H1 (cell line): ENCODE results near the gene BDKRB1. TPM values are rescaled to one million over a fixed set of nuclear protein-coding genes. Genes with fewer than 3 reads are reported as not detected.

Experiments
- CTCF ChIA-PET: fragments of 300-600 bp; sonication (Branson Sonifier 250); formaldehyde crosslinking; loops from one replicate; lab custom pipeline; 2021; ENCODE audit not compliant: partially characterized antibody; lab: Charles Lee
- POLR2A ChIA-PET: fragments of 300-600 bp; sonication (Branson Sonifier 250); formaldehyde crosslinking; loops from one replicate; lab custom pipeline; 2021; ENCODE audit warnings: inconsistent platforms; ENCODE audit not compliant: partially characterized antibody; lab: Charles Lee
- DNase-seq, 2 experiments: peaks; one replicate each; pipeline versions ENCODE4 v3.0.0 to v3.0.0-alpha.2; 2010 to 2022; ENCODE audit warnings: low spot score in 2 of 2, low read depth in 1 of 2, mixed read lengths in 1 of 2
- FAIRE-seq: peaks from 2 replicates; lab custom pipeline; 2011; peaks lifted over from hg19 to GRCh38; lab: Jason Lieb, UNC
- H2AFZ ChIP-seq: 2 replicates; pipeline ENCODE4 v1.8.1; 2012; ENCODE audit warnings: low read length, inconsistent platforms
- H2AK5ac ChIP-seq: 2 replicates; pipeline ENCODE4 v1.6.1; 2013; ENCODE audit warnings: low read depth, low read length
- H2BK120ac ChIP-seq: replicated peaks from 2 replicates; pipeline ENCODE3; 2013; ENCODE audit warnings: low read depth, low read length, inconsistent platforms
- H2BK12ac ChIP-seq: 2 replicates; pipeline ENCODE4 v1.6.1; 2013; ENCODE audit warnings: low read depth, low read length
- H2BK15ac ChIP-seq: 2 replicates; pipeline ENCODE4 v1.6.1; 2013; ENCODE audit warnings: low read length
- H2BK20ac ChIP-seq: 2 replicates; pipeline ENCODE4 v1.6.1; 2013; ENCODE audit warnings: low read length
- H2BK5ac ChIP-seq: 2 replicates; pipeline ENCODE4 v1.6.1; 2013; ENCODE audit warnings: low read depth, low read length
- H3K14ac ChIP-seq: 2 replicates; pipeline ENCODE4 v1.6.1; 2013; ENCODE audit warnings: inconsistent platforms; ENCODE audit not compliant: insufficient read length
- H3K18ac ChIP-seq: 2 replicates; pipeline ENCODE4 v1.6.1; 2013; ENCODE audit warnings: low read length; ENCODE audit errors: extremely low read depth
- H3K23ac ChIP-seq: 2 replicates; pipeline ENCODE4 v1.6.1; 2013; ENCODE audit warnings: inconsistent platforms; ENCODE audit not compliant: insufficient read length
- H3K23me2 ChIP-seq: 2 replicates; pipeline ENCODE4 v1.6.1; 2013; ENCODE audit warnings: low read depth, low read length
- H3K27ac ChIP-seq: 2 replicates; pipeline ENCODE4 v1.6.1; 2011; ENCODE audit warnings: low read depth, low read length, inconsistent platforms
- H3K27me3 ChIP-seq, 4 experiments: replicated peaks in 1 of 4; 1 replicate in 1 of 4; 2 replicates in 3 of 4; pipeline versions ENCODE4 v1.6.1 to v1.8.1; 2011 to 2013; ENCODE audit warnings: low read length in 3 of 4, mild to moderate bottlenecking in 3 of 4, inconsistent platforms in 2 of 4, mixed read lengths in 2 of 4, moderate library complexity in 1 of 4; ENCODE audit not compliant: control insufficient read depth in 3 of 4, insufficient read depth in 3 of 4; ENCODE audit errors: extremely low read depth in 1 of 4
- H3K36me3 ChIP-seq, 4 experiments: 2 replicates each; pipeline versions ENCODE4 v1.6.1 to v1.8.1; 2011 to 2013; ENCODE audit warnings: mild to moderate bottlenecking in 4 of 4, low read length in 3 of 4, moderate library complexity in 2 of 4, control low read depth in 1 of 4, inconsistent platforms in 1 of 4; ENCODE audit not compliant: insufficient read depth in 4 of 4, control insufficient read depth in 2 of 4
- H3K4ac ChIP-seq: replicated peaks from 2 replicates; pipeline ENCODE3; 2013; ENCODE audit warnings: low read length, low read depth, mixed read lengths, inconsistent platforms; ENCODE audit not compliant: insufficient read length
- H3K4me1 ChIP-seq, 4 experiments: replicated peaks in 1 of 4; 1 replicate in 1 of 4; 2 replicates in 3 of 4; pipeline versions ENCODE4 v1.6.1 to v1.8.1; 2011 to 2013; ENCODE audit warnings: low read length in 3 of 4, inconsistent platforms in 2 of 4, mixed read lengths in 1 of 4; ENCODE audit not compliant: insufficient read depth in 4 of 4, control insufficient read depth in 3 of 4
- H3K4me2 ChIP-seq, 2 experiments: 2 replicates each; pipeline versions ENCODE4 v1.6.1 to v1.8.1; 2011 to 2013; ENCODE audit warnings: low read depth in 2 of 2, low read length in 2 of 2, control low read depth in 1 of 2, inconsistent platforms in 1 of 2, mild to moderate bottlenecking in 1 of 2; ENCODE audit not compliant: insufficient read depth in 1 of 2
- H3K4me3 ChIP-seq, 4 experiments: fragments of 200-600, 300-600 bp in 1 of 4; sonication (generic), shearing (Covaris generic), sonication (Bioruptor Twin) in 1 of 4; 2 replicates each; pipeline versions ENCODE4 v1.5.1 to v1.8.1; 2011 to 2016; ENCODE audit warnings: low read length in 4 of 4, low read depth in 3 of 4, control low read depth in 2 of 4, inconsistent platforms in 2 of 4, mild to moderate bottlenecking in 2 of 4, mixed read lengths in 1 of 4, moderate library complexity in 1 of 4; ENCODE audit not compliant: insufficient read depth in 2 of 4; ENCODE audit errors: extremely low read depth in 1 of 4
- H3K56ac ChIP-seq: replicated peaks from 2 replicates; pipeline ENCODE3; 2013; ENCODE audit warnings: low read depth, mild to moderate bottlenecking, mixed read lengths, low read length, inconsistent platforms; ENCODE audit not compliant: insufficient read length
- H3K79me1 ChIP-seq: 2 replicates; pipeline ENCODE4 v1.6.1; 2013; ENCODE audit warnings: low read depth, low read length, control low read depth
- H3K79me2 ChIP-seq, 2 experiments: 2 replicates each; pipeline versions ENCODE4 v1.6.1 to v1.8.1; 2012 to 2013; ENCODE audit warnings: low read length in 2 of 2, mild to moderate bottlenecking in 2 of 2, inconsistent platforms in 1 of 2; ENCODE audit not compliant: insufficient read depth in 2 of 2, control insufficient read depth in 1 of 2
- H3K9ac ChIP-seq, 4 experiments: replicated peaks in 1 of 4; 1 replicate in 1 of 4; 2 replicates in 3 of 4; pipeline versions ENCODE4 v1.6.1 to v1.8.1; 2011 to 2013; ENCODE audit warnings: low read depth in 3 of 4, low read length in 3 of 4, control low read depth in 2 of 4, mild to moderate bottlenecking in 2 of 4, moderate library complexity in 2 of 4, inconsistent platforms in 1 of 4; ENCODE audit errors: extremely low read depth in 1 of 4
- H3K9me3 ChIP-seq, 2 experiments: 2 replicates each; pipeline versions ENCODE4 v1.6.1 to v1.8.1; 2012 to 2013; ENCODE audit warnings: mild to moderate bottlenecking in 2 of 2, moderate library complexity in 2 of 2, control low read depth in 1 of 2, inconsistent platforms in 1 of 2, low read depth in 1 of 2, low read length in 1 of 2, mixed read lengths in 1 of 2; ENCODE audit not compliant: insufficient read depth in 2 of 2
- H4K20me1 ChIP-seq, 2 experiments: replicated peaks in 1 of 2; 2 replicates each; pipeline versions ENCODE3 to v1.8.1; 2011 to 2013; ENCODE audit warnings: inconsistent platforms in 2 of 2, low read length in 2 of 2, mild to moderate bottlenecking in 1 of 2; ENCODE audit not compliant: insufficient read depth in 2 of 2, control insufficient read depth in 1 of 2
- H4K5ac ChIP-seq: 2 replicates; pipeline ENCODE4 v1.6.1; 2013; ENCODE audit warnings: low read length, low read depth, mixed read lengths, inconsistent platforms; ENCODE audit not compliant: insufficient read length
- H4K8ac ChIP-seq: 2 replicates; pipeline ENCODE4 v1.8.0; 2013; ENCODE audit warnings: mild to moderate bottlenecking, moderate library complexity, low read length, inconsistent platforms; ENCODE audit not compliant: insufficient read depth; ENCODE audit errors: extremely low read depth
- H4K91ac ChIP-seq: replicated peaks from 2 replicates; pipeline ENCODE3; 2013; ENCODE audit warnings: low read length, mixed read lengths, inconsistent platforms; ENCODE audit not compliant: insufficient read length
- ATF3 ChIP-seq: IDR thresholded peaks from 2 replicates; pipeline ENCODE4 v1.6.1; 2011; ENCODE audit warnings: low read depth, mild to moderate bottlenecking, low read length; ENCODE audit not compliant: insufficient read depth
- EZH2 ChIP-seq: fragments of 200-600 bp; sonication (generic); IDR thresholded peaks from 2 replicates; pipeline ENCODE4 v1.7.1; 2012; ENCODE audit warnings: low read depth, mild to moderate bottlenecking, moderate library complexity, low read length, inconsistent platforms; ENCODE audit not compliant: severe bottlenecking
- NANOG ChIP-seq: IDR thresholded peaks from 2 replicates; pipeline ENCODE4 v1.6.1; 2011; ENCODE audit warnings: low read length, low read depth, mild to moderate bottlenecking, inconsistent platforms; ENCODE audit not compliant: insufficient read depth, poor library complexity, severe bottlenecking
- TBP ChIP-seq: IDR thresholded peaks from 2 replicates; pipeline ENCODE4 v1.6.1; 2011; ENCODE audit warnings: low read depth, low read length, improper control_type of control experiment
- WGBS, 2 experiments: shearing (Covaris generic) in 1 of 2; methylation state at CpG; one replicate each; pipeline versions ENCODE4 v1.1.6 to v1.1.7; 2013 to 2015; ENCODE audit warnings: low lambda C conversion rate in 2 of 2, mixed read lengths in 2 of 2, inconsistent platforms in 1 of 2, low coverage in 1 of 2, missing lambda C conversion rate in 1 of 2; ENCODE audit not compliant: insufficient replicate concordance in 2 of 2, insufficient coverage in 1 of 2, insufficient read length in 1 of 2; ENCODE audit errors: extremely low coverage in 1 of 2, missing lambda C conversion rate in 1 of 2; 5-methylcytosine and 5-hydroxymethylcytosine counted together
- polyA plus RNA-seq, 7 experiments: library from polyadenylated mRNA; depleted of rRNA in 3 of 7; stranded (reverse) in 5 of 7; unstranded in 2 of 7; fragments of >200 nt in 5 of 7; fragments of 200-250 nt in 2 of 7; gene quantifications; 1 replicate in 5 of 7; 2 replicates in 1 of 7; 4 replicates in 1 of 7; pipeline versions ENCODE4 v1.2.1 to v1.2.3, GENCODE V29; 2011 to 2013; ENCODE audit warnings: missing spikeins in 2 of 7, mixed read lengths in 2 of 7
- total RNA-seq: library from RNA; stranded (reverse); fragmentation: NEBNext Ultra II Directional; extraction: Animal tissue kit (Norgen Biotek cat#: 25700); gene quantifications from 2 replicates; pipeline ENCODE4 v1.2.1, GENCODE V29; 2021

Gene BDKRB1
- total and polyA plus RNA-seq, 2 of the 8 experiments (the other 6 are each of a cell fraction or from before 2014, with no cell fraction given): 0.27 TPM; not detected in 1

DNA sequence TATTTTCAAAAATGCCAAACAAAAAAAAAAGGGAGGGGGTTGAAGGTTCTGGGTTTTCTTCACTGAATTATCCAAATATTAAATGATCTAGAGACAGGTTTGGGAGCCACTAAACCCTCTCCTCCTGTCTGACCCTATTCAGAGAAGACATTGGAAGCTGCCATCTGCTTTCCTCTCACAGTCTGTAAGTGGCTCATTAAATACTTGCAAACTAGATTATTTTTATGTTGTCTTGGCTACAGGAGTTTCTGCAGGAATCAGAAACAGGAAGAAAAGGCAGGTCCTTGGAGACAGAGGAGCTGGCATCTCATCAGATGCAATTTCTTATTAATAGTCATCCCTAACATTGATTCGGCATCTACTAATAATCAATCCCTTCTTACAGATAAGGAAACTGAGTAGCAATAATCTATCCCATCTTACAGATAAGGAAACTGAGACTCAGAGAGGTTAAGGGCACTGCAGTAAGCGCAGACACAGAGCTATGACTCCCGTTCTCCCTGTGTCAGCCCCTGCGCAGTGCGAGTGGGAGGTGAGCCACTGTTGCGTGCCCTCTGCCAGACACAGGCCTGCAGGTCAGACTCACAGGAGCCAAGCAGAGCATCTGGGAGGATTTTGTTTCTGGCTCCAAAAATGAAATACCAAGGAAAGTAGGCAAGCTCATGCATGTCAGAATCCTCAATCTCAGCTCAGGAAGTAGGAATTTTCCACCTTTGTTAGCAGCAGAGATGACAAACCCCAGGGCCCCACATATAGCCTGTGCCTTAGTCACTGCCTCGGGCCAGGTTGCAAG, 40.4 kb upstream of the BDKRB1 start:
- FAIRE-seq: no peak
- Histone ChIP-seq H2BK20ac (no peak overlapping the region), H3K18ac (no peak overlapping the region), H3K36me3 (no peaks in the 10 kb centered on the region), H4K20me1 (peaks cover 0 to 2% of the 10 kb centered on the region in 2 experiments), H3K14ac (no peak overlapping the region), H2BK15ac (no peak overlapping the region), H4K91ac (no peak overlapping the region), H3K27ac (no peak overlapping the region), H4K8ac (no peak overlapping the region), H2AK5ac (no peak overlapping the region), H3K27me3 (no peaks in the 10 kb centered on the region), H3K23me2 (no peaks in the 10 kb centered on the region), H3K56ac (no peak overlapping the region), H3K79me1 (no peaks in the 10 kb centered on the region), H4K5ac (no peak overlapping the region), H3K9me3 (no peaks in the 10 kb centered on the region; a peak in 1 of 4 replicates), H3K4me3 (no peak overlapping the region), H3K23ac (no peak overlapping the region), H3K4me1 (no peaks in the 10 kb centered on the region), H2BK5ac (no peak overlapping the region), H2AFZ (no peak overlapping the region), H3K4ac (no peak overlapping the region), H3K79me2 (no peaks in the 10 kb centered on the region), H2BK12ac (no peak overlapping the region), H3K4me2 (no peak overlapping the region), H2BK120ac (no peak overlapping the region), H3K9ac (no peak overlapping the region)
- WGBS, 2 experiments: 95% methylated on average over 7 of the region's 7 CpGs; no CpG with 5 or more reads in 1 of the 2 experiments
- DNase-seq: no peak
- ChIA-PET POLR2A (no interaction called here), CTCF (interaction anchor here (0.6 to 1.2 kb wide), 3 partner anchors 10 to 1023 kb away, joined by 3 to 9 read pairs (median 4); no protein-coding TSS in a partner anchor)
- TF ChIP-seq EZH2 (no peak), NANOG (no peak), TBP (no peak), ATF3 (no peak)
